Measurements from ENCODE around the gene CD274. TPM values are rescaled to one million over a fixed set of nuclear protein-coding genes. Genes with fewer than 3 reads are reported as not detected.

The CD274 gene
- total and polyA plus RNA-seq, 11 donors = 3.5 to 54.4 (median 15.7) TPM

- DNase-seq = peak in 1 of 5 donors; percentile 50
- intact Hi-C loops (cut with DNase I) = no loop called here
- Histone ChIP-seq H3K4me3 (no peak overlapping the region), H3K27ac (peak overlapping the region; percentile 17 to 78 (median 62)), H3K27me3 (no peaks in the 10 kb centered on the region), H3K9me3 (peaks cover 0 to 4% (median 0%) of the 10 kb centered on the region in 12 donors), H3K4me1 (peaks cover 0 to 37% (median 19%) of the 10 kb centered on the region in 12 donors), H3K36me3 (peaks cover 0 to 2% (median 0%) of the 10 kb centered on the region in 9 donors)
- ATAC-seq = peak; percentile 73 to 88 (median 80)
- WGBS, 4 donors = 7 to 15% (median 12%) methylated on average over 2 of the region's 2 CpGs
- TF ChIP-seq CTCF (IDR thresholded peaks at IDR 0.05) = no peak
- no peak for TF ChIP-seq POLR2A (IDR thresholded peaks at IDR 0.05)
Measured at GRCh38 chr9:5518171-5518936, 68.0 kb downstream of the CD274 start.

DNA sequence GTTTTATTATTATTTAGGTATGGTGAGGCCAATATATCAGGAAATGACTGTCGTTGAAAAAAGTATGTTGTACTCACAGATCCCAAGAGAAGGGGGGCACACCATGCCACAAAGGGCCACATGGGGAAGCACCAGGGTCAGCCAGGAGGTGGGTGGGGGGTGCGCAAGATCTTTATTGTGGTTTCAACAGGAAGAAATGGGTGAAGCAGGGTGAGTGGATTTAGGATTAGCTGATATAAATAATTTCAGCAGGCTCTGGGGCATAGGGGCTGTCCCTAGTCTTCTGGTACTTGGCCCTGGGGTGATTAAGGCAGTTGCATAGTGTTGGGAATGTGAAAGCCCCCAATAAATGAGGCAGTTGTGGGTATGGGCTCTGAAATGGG, 68.6 kb downstream of the CD274 start:
- ATAC-seq = no peak

More for the DNA sequence above, 68.6 kb downstream of the CD274 start:
- DNase-seq = no peak
- peaks cover 0 to 32% (median 13%) of the 10 kb centered on the region in 12 donors for H3K4me1 ChIP-seq
- no peak overlapping the region for H3K4me3 ChIP-seq
- H3K9me3 ChIP-seq = peaks cover 0 to 4% (median 0%) of the 10 kb centered on the region in 12 donors
- intact Hi-C loops (cut with DNase I) = no loop called here
- no peak for TF ChIP-seq CTCF (IDR thresholded peaks at IDR 0.05)
- TF ChIP-seq POLR2A (IDR thresholded peaks at IDR 0.05) = no peak
- WGBS, 4 donors = 69 to 81% (median 78%) methylated on average over 2 of the region's 2 CpGs
- no peaks in the 10 kb centered on the region for H3K27me3 ChIP-seq
- H3K27ac ChIP-seq = peak overlapping the region in 10 of 12 donors; percentile 20 to 78 (median 62)
- peaks cover 0 to 7% (median 0%) of the 10 kb centered on the region in 9 donors for H3K36me3 ChIP-seq

Other genes starting within 250 kb of the CD274 start
- gene INSL4, start 219.1 kb upstream of the CD274 start, total RNA-seq = not detected
- gene INSL4, start 219.1 kb upstream of the CD274 start, polyA plus RNA-seq = not detected
- 1 to 10 TPM in 1 of 9 donors, under 1 TPM in 2, not detected in 6; 0.45 to 1.7 (median 0.56) TPM for gene RLN2, start 145.8 kb upstream of the CD274 start, total RNA-seq
- gene RLN2, start 145.8 kb upstream of the CD274 start, polyA plus RNA-seq = under 1 TPM in 1 of 2 donors, not detected in 1; 0.50 TPM
- under 1 TPM in 2 of 9 donors, not detected in 7; 0.28 to 0.40 TPM for gene RLN1, start 110.7 kb upstream of the CD274 start, total RNA-seq
- under 1 TPM in 1 of 2 donors, not detected in 1; 0.18 TPM for gene RLN1, start 110.7 kb upstream of the CD274 start, polyA plus RNA-seq
- 10 to 100 TPM; 20.8 to 37.2 (median 31.0) TPM for gene PLGRKT, start 12.6 kb upstream of the CD274 start, total RNA-seq
- 10 to 100 TPM; 26.1 to 32.7 TPM for gene PLGRKT, start 12.6 kb upstream of the CD274 start, polyA plus RNA-seq
- 10 to 100 TPM in 1 of 9 donors, 1 to 10 TPM in 5, under 1 TPM in 3; 0.86 to 10.5 (median 1.4) TPM for gene PDCD1LG2, start 60.0 kb downstream of the CD274 start, total RNA-seq
- gene PDCD1LG2, start 60.0 kb downstream of the CD274 start, polyA plus RNA-seq = under 1 TPM; 0.53 to 0.72 TPM
- gene RIC1, start 178.6 kb downstream of the CD274 start, total RNA-seq = 10 to 100 TPM in 4 of 9 donors, 1 to 10 TPM in 5; 7.0 to 14.4 (median 9.7) TPM
- 1 to 10 TPM; 2.4 to 7.8 TPM for gene RIC1, start 178.6 kb downstream of the CD274 start, polyA plus RNA-seq

All from heart left ventricle (tissue), 16 donors.